Measurements from ENCODE around the gene GRM1. TPM values are rescaled to one million over a fixed set of nuclear protein-coding genes. Genes with fewer than 3 reads are reported as not detected.

The GRM1 gene
- polyA plus RNA-seq, 3 donors, result not detected

DNA sequence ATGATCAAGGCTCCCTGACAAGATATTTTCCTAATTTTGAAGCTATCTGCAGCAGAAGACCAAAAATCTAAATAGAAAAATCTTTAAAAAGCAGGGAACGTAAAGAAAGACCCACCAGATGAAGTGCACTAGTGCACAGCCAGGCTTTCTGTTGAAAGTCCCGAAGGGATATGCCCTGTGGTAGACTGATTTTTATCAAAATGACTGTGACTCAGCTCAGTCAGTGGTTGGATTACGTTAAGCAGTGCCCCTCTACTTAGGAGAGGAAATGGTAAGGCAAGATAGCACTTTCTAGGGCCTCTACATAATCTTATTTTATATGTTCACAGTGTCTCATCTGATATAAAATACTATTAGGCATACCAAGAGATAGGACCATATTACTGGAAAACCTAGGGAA, 391.4 kb downstream of the GRM1 start:
- TF ChIP-seq, protein P1, sequence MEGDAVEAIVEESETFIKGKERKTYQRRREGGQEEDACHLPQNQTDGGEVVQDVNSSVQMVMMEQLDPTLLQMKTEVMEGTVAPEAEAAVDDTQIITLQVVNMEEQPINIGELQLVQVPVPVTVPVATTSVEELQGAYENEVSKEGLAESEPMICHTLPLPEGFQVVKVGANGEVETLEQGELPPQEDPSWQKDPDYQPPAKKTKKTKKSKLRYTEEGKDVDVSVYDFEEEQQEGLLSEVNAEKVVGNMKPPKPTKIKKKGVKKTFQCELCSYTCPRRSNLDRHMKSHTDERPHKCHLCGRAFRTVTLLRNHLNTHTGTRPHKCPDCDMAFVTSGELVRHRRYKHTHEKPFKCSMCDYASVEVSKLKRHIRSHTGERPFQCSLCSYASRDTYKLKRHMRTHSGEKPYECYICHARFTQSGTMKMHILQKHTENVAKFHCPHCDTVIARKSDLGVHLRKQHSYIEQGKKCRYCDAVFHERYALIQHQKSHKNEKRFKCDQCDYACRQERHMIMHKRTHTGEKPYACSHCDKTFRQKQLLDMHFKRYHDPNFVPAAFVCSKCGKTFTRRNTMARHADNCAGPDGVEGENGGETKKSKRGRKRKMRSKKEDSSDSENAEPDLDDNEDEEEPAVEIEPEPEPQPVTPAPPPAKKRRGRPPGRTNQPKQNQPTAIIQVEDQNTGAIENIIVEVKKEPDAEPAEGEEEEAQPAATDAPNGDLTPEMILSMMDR (IDR thresholded peaks at IDR 0.05), result no peak
- Histone ChIP-seq H3K4me2 (replicated peaks; ENCODE audit: extremely low read depth, low read length, poor library complexity, severe bottlenecking) (no peak overlapping the region), H3K79me2 (ENCODE audit: insufficient read depth, low read length) (no peaks in the 10 kb centered on the region), H3K9ac (ENCODE audit: insufficient read depth, low read length, poor library complexity, severe bottlenecking) (no peak overlapping the region), H3K27ac (ENCODE audit: low read depth in 1 of 2, low read length in 2 of 2) (no peak overlapping the region), H3K4me1 (ENCODE audit: control insufficient read depth in 1 of 2, insufficient read depth in 2 of 2, low read length in 2 of 2) (no peaks in the 10 kb centered on the region), H3K36me3 (replicated peaks in 1 of 2; ENCODE audit: control insufficient read depth in 1 of 2, insufficient read depth in 2 of 2, low read length in 2 of 2) (no peaks in the 10 kb centered on the region), H4K20me1 (ENCODE audit: insufficient read depth, low read length) (no peaks in the 10 kb centered on the region), H3K4me3 (replicated peaks in 1 of 3; ENCODE audit: low read depth in 2 of 3, low read length in 3 of 3) (no peak overlapping the region), H2AFZ (ENCODE audit: insufficient read depth, low read depth, low read length, poor library complexity, severe bottlenecking) (no peak overlapping the region), H3K27me3 (ENCODE audit: control insufficient read depth in 2 of 2, insufficient read depth in 2 of 2, low read length in 2 of 2) (no peaks in the 10 kb centered on the region), H3K9me3 (replicated peaks in 1 of 2; ENCODE audit: control insufficient read depth in 1 of 2, insufficient read depth in 1 of 2, low read length in 2 of 2) (no peaks in the 10 kb centered on the region)
- H3K27me3 Mint-ChIP-seq (ENCODE audit: low read depth in 3 of 3), result no peaks in the 10 kb centered on the region
- no peak overlapping the region for H3K27ac Mint-ChIP-seq
- H3K9me3 Mint-ChIP-seq, result peaks cover 0 to 3% (median 0%) of the 10 kb centered on the region in 7 donors
- intact Hi-C loops (cut with micrococcal nuclease), result no loop called here
- WGBS (ENCODE audit: insufficient coverage), result 100% methylated on average over 2 of the region's 3 CpGs
- no peak for DNase-seq
- no peak overlapping the region for H3K4me3 Mint-ChIP-seq
- no peaks in the 10 kb centered on the region for H3K36me3 Mint-ChIP-seq
- peaks cover 9% of the 10 kb centered on the region for H3K4me1 Mint-ChIP-seq

DNA sequence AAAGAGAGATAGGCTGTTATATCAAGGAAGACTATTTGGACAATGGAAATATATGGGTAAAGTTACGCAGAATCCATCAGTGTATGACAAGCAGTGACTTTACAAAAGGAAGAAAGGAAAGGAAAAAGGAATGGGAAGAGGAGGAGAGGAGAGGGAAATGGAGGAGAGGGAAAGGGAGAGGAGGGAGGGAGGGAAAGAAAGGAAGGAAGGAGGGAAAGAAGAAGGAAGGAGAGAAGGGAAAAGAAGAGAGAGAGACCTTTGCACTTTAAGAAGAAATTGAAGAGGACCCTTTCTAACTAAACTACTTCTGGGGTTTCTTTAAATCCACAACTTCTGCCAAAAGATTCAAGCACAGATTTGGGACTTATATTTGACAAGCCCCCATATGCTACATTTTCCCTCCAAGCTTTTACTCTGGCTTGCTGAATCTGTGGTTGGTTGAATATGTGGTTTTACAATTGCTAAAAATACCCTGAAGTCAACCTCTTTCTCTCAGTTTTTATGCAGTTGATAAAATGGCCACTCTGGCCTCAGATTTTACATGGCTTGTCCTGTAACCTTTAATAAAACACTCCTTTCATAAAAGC, 394.0 kb downstream of the GRM1 start:
- Histone ChIP-seq H3K27ac (ENCODE audit: low read depth in 1 of 2, low read length in 2 of 2) (no peak overlapping the region), H3K79me2 (ENCODE audit: insufficient read depth, low read length) (no peaks in the 10 kb centered on the region), H3K27me3 (ENCODE audit: control insufficient read depth in 2 of 2, insufficient read depth in 2 of 2, low read length in 2 of 2) (no peaks in the 10 kb centered on the region), H3K4me3 (replicated peaks in 1 of 3; ENCODE audit: low read depth in 2 of 3, low read length in 3 of 3) (no peak overlapping the region), H4K20me1 (ENCODE audit: insufficient read depth, low read length) (no peaks in the 10 kb centered on the region), H3K9ac (ENCODE audit: insufficient read depth, low read length, poor library complexity, severe bottlenecking) (no peak overlapping the region), H3K9me3 (replicated peaks in 1 of 2; ENCODE audit: control insufficient read depth in 1 of 2, insufficient read depth in 1 of 2, low read length in 2 of 2) (no peaks in the 10 kb centered on the region), H2AFZ (ENCODE audit: insufficient read depth, low read depth, low read length, poor library complexity, severe bottlenecking) (no peak overlapping the region), H3K4me2 (replicated peaks; ENCODE audit: extremely low read depth, low read length, poor library complexity, severe bottlenecking) (no peak overlapping the region), H3K36me3 (replicated peaks in 1 of 2; ENCODE audit: control insufficient read depth in 1 of 2, insufficient read depth in 2 of 2, low read length in 2 of 2) (no peaks in the 10 kb centered on the region), H3K4me1 (ENCODE audit: control insufficient read depth in 1 of 2, insufficient read depth in 2 of 2, low read length in 2 of 2) (no peaks in the 10 kb centered on the region)
- TF ChIP-seq, protein P1 (IDR thresholded peaks at IDR 0.05), result no peak
- peaks cover 0 to 3% (median 0%) of the 10 kb centered on the region in 7 donors for H3K9me3 Mint-ChIP-seq
- DNase-seq, result no peak
- H3K36me3 Mint-ChIP-seq, result no peaks in the 10 kb centered on the region
- peaks cover 9% of the 10 kb centered on the region for H3K4me1 Mint-ChIP-seq
- H3K27ac Mint-ChIP-seq, result no peak overlapping the region
- intact Hi-C loops (cut with micrococcal nuclease), result no loop called here
- H3K4me3 Mint-ChIP-seq, result no peak overlapping the region
- H3K27me3 Mint-ChIP-seq (ENCODE audit: low read depth in 3 of 3), result peaks cover 0 to 3% (median 2%) of the 10 kb centered on the region in 3 donors
- WGBS (ENCODE audit: insufficient coverage), result 88% methylated on average over 1 of the region's 1 CpG

Measured in CD14-positive monocyte (primary cell).